Astrocyte of the spinal cord (primary cell): ENCODE measurements around the gene SNX4.
"Not testable (repeated sequence)": the region's sequence is repeated elsewhere in the genome, so short reads cannot be mapped to it uniquely, and the experiment has no call there.

ENCODE experiments used
- DNase-seq: peaks from one replicate; pipeline ENCODE4 v3.0.0; 2011; ENCODE audit warnings: low read depth, low spot score
- H3K4me3 ChIP-seq: 2 replicates; pipeline ENCODE4 v1.5.1; 2011; ENCODE audit warnings: low read depth, mild to moderate bottlenecking, low read length, moderate library complexity
- in situ Hi-C: cut with HindIII; loops from 2 replicates; pipeline ENCODE4 v1.10.0; 2017; ENCODE audit warnings: low sequenced_read_pairs
- TF ChIP-seq, protein P1 (sequence below): IDR thresholded peaks from 2 replicates; pipeline ENCODE4 v1.5.1; 2012; ENCODE audit warnings: low read depth, mild to moderate bottlenecking, low read length, inconsistent platforms

SNX4 gene

DNA sequence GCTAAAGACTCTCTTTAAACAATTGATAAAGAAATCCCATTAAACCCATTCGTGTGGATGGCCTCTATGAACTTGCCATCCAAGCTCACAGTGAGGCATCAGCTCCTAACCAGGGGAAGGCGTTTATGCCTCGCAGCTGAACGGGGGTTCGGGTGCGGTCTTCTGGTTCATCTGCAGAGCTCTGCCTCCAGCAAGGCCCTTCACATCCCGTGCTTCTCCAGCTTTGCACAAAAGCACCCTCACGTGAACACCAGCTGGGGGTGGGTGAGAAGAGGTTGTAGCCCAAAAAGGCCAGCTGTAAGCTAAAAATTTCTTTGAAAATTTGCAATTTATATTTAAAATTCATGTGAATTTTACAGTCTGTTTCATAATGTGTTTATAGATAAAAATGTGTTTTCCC is 105.3 kb downstream of the SNX4 start:
- TF ChIP-seq, protein P1, sequence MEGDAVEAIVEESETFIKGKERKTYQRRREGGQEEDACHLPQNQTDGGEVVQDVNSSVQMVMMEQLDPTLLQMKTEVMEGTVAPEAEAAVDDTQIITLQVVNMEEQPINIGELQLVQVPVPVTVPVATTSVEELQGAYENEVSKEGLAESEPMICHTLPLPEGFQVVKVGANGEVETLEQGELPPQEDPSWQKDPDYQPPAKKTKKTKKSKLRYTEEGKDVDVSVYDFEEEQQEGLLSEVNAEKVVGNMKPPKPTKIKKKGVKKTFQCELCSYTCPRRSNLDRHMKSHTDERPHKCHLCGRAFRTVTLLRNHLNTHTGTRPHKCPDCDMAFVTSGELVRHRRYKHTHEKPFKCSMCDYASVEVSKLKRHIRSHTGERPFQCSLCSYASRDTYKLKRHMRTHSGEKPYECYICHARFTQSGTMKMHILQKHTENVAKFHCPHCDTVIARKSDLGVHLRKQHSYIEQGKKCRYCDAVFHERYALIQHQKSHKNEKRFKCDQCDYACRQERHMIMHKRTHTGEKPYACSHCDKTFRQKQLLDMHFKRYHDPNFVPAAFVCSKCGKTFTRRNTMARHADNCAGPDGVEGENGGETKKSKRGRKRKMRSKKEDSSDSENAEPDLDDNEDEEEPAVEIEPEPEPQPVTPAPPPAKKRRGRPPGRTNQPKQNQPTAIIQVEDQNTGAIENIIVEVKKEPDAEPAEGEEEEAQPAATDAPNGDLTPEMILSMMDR, result no peak
- no peak overlapping the region for H3K4me3 ChIP-seq
- in situ Hi-C loops, result no loop called here
- no peak for DNase-seq

DNA sequence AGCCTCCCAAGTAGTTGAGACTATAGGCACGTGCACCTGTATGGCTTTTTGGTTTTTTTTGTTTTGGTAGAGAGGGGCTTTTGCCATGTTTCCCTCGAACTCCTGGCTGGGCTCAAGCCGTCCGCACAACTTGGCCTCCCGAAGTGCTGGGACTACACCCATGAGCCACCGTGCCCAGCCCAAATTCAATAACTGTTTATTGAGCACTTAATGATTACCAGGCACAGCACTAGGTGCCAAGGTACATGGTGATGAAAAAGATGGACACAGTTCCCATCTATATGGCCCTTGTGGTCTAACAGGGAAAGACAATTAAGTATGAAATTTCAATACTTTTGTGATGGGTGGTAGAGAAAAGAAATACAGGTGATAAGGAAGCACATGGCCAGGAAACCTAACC is 109.1 kb downstream of the SNX4 start:
- in situ Hi-C loops, result no loop called here

DNA sequence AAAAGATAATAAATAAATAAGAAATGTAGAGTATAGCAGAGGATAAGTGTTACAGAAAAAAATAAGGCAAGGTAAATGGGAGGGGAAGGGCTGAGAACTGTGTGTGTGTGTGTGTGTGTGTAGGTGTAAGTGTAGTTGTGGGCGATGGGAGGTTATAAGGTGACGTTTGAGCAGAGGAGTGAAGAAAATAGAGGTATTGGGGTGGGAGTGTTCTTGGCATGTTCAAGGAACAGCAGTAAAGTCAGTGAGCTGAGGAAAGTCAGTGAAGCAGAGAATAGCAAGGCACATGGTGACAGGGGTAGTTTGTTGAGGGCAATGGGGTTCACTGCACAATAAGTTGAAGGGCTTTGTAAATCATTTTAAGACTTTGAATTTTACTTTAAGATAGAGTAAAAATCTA is 113.9 kb downstream of the SNX4 start:
- DNase-seq, result no peak
- in situ Hi-C loops, result no loop called here
- TF ChIP-seq, protein P1, result no peak
- no peak overlapping the region for H3K4me3 ChIP-seq

More for the DNA sequence above, 109.1 kb downstream of the SNX4 start:
- TF ChIP-seq, protein P1, result no peak
- H3K4me3 ChIP-seq, result no peak overlapping the region
- no peak for DNase-seq

DNA sequence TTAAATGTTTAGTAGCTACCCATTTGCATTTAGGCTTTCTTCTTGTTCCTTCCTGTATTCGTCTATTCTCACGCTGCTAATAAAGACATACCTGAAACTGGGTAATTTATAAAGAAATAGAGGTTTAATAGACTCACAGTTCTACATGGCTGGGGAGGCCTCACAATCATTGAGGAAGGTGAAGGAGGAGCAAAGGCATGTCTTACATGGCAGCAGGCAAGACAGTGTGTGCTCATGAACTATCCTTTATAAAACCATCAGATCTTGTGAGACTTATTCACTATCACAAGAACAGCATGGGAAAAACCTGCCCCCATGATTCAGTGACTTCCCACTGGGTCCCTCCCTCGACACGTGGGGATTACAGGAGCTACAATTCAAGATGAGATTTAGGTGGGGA is 114.5 kb downstream of the SNX4 start:
- in situ Hi-C loops, DNase-seq, H3K4me3 ChIP-seq: not testable (repeated sequence)

DNA sequence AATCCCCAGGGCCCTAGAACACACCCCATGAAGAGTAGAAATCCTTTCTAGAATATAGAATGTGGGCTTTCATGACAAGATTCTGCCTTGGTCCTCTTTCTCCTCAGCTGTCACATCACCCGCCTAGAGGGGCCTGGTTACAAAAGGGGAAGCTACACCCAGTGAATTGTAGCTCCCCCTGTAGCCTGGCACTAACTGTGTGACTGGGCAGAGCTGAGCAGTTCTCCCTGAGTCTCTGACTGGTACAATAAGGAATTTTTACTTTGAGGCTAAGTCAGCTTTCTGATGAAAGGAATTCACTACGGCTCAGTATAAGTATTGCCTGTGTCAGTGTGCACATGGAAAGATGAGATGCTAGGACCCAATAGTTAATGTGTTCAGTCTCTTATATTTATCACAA is 116.2 kb downstream of the SNX4 start:
- TF ChIP-seq, protein P1, result peak; percentile 17
- in situ Hi-C loops, result no loop called here
- no peak for DNase-seq
- no peak overlapping the region for H3K4me3 ChIP-seq

DNA sequence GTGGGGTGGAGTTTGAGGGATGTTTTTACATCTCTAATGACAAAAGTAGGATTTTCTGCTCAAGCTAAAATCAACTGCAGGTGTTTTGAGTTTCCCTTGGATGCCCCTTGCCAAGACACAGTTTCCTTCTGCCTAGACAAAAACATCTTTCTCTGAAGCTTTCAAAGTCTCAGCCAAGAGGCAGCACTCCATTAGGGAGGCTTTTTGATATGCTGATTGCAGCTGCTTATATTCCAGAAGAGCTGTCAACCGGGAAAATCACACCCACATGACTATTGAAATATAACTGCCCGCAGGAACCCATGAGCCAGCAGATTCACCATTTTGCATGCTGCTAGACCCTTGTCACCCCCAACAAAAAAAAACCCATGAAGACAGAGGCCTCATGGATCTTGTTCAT is 117.4 kb downstream of the SNX4 start:
- in situ Hi-C loops, result no loop called here
- no peak overlapping the region for H3K4me3 ChIP-seq
- no peak for DNase-seq
- TF ChIP-seq, protein P1, result no peak

DNA sequence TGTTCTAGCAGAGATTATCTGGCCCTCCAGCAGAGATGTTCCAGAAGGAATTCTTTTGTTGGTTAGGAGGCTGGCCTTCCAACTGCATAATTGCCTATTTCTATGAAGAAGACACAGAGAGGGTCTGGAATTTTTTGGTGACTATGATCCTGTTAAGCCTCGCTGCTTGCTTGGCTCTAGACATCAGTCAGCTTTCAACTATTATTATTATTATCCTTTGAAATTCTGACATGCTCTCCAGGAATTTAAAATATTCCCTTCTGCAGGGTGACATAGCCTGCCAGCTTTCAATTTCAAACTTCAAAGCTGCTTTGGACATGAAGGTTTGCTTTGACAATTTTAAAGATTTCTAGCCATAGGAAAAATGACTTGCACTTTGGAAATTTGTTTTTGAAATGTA is 118.6 kb downstream of the SNX4 start:
- no peak overlapping the region for H3K4me3 ChIP-seq
- peak; percentile 47 for DNase-seq
- in situ Hi-C loops, result no loop called here
- TF ChIP-seq, protein P1, result no peak
